SK-N-SH (cell line): ENCODE data around the gene SCARF1. TPM values are rescaled to one million over a fixed set of nuclear protein-coding genes. Genes with fewer than 3 reads are reported as not detected.

ENCODE experiments used
- CTCF ChIA-PET: fragments of 300-600, 350-600 bp; formaldehyde crosslinking; extraction: SDS; loops from one replicate; lab custom pipeline; 2021; lab: Yijun Ruan, JAX
- POLR2A ChIA-PET: fragments of 350-600 bp; sonication (Branson Sonifier 250); formaldehyde crosslinking; extraction: SDS; loops from one replicate; lab custom pipeline; 2020; ENCODE audit warnings: antibody characterized with exemption, inconsistent platforms; lab: Yijun Ruan, JAX
- DNase-seq: peaks from one replicate; pipeline ENCODE4 v3.0.0; 2012
- H2AFZ ChIP-seq: fragments of 200-600 bp; sonication (generic); 2 replicates; pipeline ENCODE4 v1.8.1; 2016; ENCODE audit warnings: antibody characterized with exemption, mild to moderate bottlenecking, low read depth
- H3F3A ChIP-seq: fragments of 200-600 bp; sonication (generic); replicated peaks from 2 replicates; pipeline ENCODE3; 2016; ENCODE audit warnings: antibody characterized with exemption, mild to moderate bottlenecking; ENCODE audit not compliant: insufficient read depth
- H3K27ac ChIP-seq, 2 experiments: fragments of 200-500 bp in 1 of 2; fragments of 200-600 bp in 1 of 2; sonication (Bioruptor generic) in 1 of 2; sonication (generic), shearing (Covaris generic) in 1 of 2; 2 replicates each; pipeline versions ENCODE4 v1.5.1 to v1.6.1; 2014 to 2016; ENCODE audit warnings: low read depth in 2 of 2, inconsistent platforms in 1 of 2, low read length in 1 of 2, mild to moderate bottlenecking in 1 of 2, mixed read lengths in 1 of 2
- H3K27me3 ChIP-seq: fragments of 200-600 bp; sonication (generic), shearing (Covaris generic); 2 replicates; pipeline ENCODE4 v1.6.1; 2016; ENCODE audit warnings: mixed run types; ENCODE audit not compliant: insufficient read depth
- H3K36me3 ChIP-seq, 2 experiments: fragments of 200-500 bp in 1 of 2; fragments of 200-600 bp in 1 of 2; sonication (Bioruptor generic) in 1 of 2; sonication (generic) in 1 of 2; replicated peaks in 1 of 2; 2 replicates each; pipeline versions ENCODE3 to v1.5.1; 2014 to 2016; ENCODE audit warnings: low read length in 1 of 2, mild to moderate bottlenecking in 1 of 2; ENCODE audit not compliant: insufficient read depth in 2 of 2, control insufficient read depth in 1 of 2
- H3K4me1 ChIP-seq, 2 experiments: fragments of 200-500 bp in 1 of 2; fragments of 200-600 bp in 1 of 2; sonication (Bioruptor generic) in 1 of 2; sonication (generic), shearing (Covaris generic) in 1 of 2; 2 replicates each; pipeline versions ENCODE4 v1.5.1 to v1.6.1; 2014 to 2016; ENCODE audit warnings: low read depth in 1 of 2, low read length in 1 of 2, mixed run types in 1 of 2; ENCODE audit not compliant: insufficient read depth in 2 of 2, control insufficient read depth in 1 of 2
- H3K4me2 ChIP-seq: fragments of 200-600 bp; sonication (generic), shearing (Covaris generic); 2 replicates; pipeline ENCODE4 v1.6.1; 2017; ENCODE audit warnings: mixed run types
- H3K4me3 ChIP-seq, 2 experiments: fragments of 200-500 bp in 1 of 2; fragments of 200-600 bp in 1 of 2; sonication (Bioruptor generic) in 1 of 2; sonication (generic), shearing (Covaris generic) in 1 of 2; 2 replicates each; pipeline versions ENCODE4 v1.5.1 to v1.8.1; 2014 to 2016; ENCODE audit warnings: low read depth in 2 of 2, inconsistent platforms in 1 of 2, low read length in 1 of 2, mild to moderate bottlenecking in 1 of 2, mixed read lengths in 1 of 2, moderate library complexity in 1 of 2
- H3K79me2 ChIP-seq: fragments of 200-600 bp; sonication (generic); 2 replicates; pipeline ENCODE4 v1.8.1; 2017; ENCODE audit warnings: mild to moderate bottlenecking; ENCODE audit not compliant: insufficient read depth
- H3K9ac ChIP-seq: fragments of 200-600 bp; sonication (generic); 2 replicates; pipeline ENCODE4 v1.6.1; 2017; ENCODE audit warnings: mixed run types
- H3K9me2 ChIP-seq: fragments of 200-600 bp; sonication (generic); 2 replicates; pipeline ENCODE4 v1.6.1; 2017; ENCODE audit warnings: mixed run types
- H3K9me3 ChIP-seq: fragments of 200-600 bp; sonication (generic); 2 replicates; pipeline ENCODE4 v1.6.1; 2017; ENCODE audit warnings: mixed run types, mild to moderate bottlenecking, moderate library complexity
- H4K20me1 ChIP-seq: fragments of 200-600 bp; sonication (generic); 2 replicates; pipeline ENCODE4 v1.6.1; 2017; ENCODE audit warnings: mild to moderate bottlenecking, mixed run types; ENCODE audit not compliant: insufficient read depth
- CHD2 ChIP-seq: fragments of 150-350 bp; IDR thresholded peaks from 2 replicates; pipeline ENCODE4 v1.6.1; 2018; ENCODE audit warnings: low read length; ENCODE audit not compliant: partially characterized antibody
- FOXJ3 ChIP-seq: sonication (generic); formaldehyde crosslinking; IDR thresholded peaks from 2 replicates; pipeline ENCODE4 v1.5.1; 2020; ENCODE audit warnings: mild to moderate bottlenecking, missing genetic modification reagents
- GATA2 ChIP-seq: sonication (generic); formaldehyde crosslinking; IDR thresholded peaks from 2 replicates; pipeline ENCODE4 v1.5.0; 2020; ENCODE audit warnings: mild to moderate bottlenecking, missing genetic modification reagents
- JUND ChIP-seq: IDR thresholded peaks from 2 replicates; pipeline ENCODE4 v1.4.0; 2012
- MEF2A ChIP-seq: IDR thresholded peaks from 2 replicates; pipeline ENCODE4 v1.4.0; 2012; ENCODE audit warnings: low read depth, borderline replicate concordance
- NFIC ChIP-seq: IDR thresholded peaks from 2 replicates; pipeline ENCODE4 v1.4.0; 2012; ENCODE audit warnings: borderline replicate concordance
- NRF1 ChIP-seq: IDR thresholded peaks from 2 replicates; pipeline ENCODE4 v1.6.1; 2012; ENCODE audit warnings: low read depth, mild to moderate bottlenecking, low read length
- RAD21 ChIP-seq: IDR thresholded peaks from 2 replicates; pipeline ENCODE4 v1.6.1; 2012; ENCODE audit warnings: mild to moderate bottlenecking, low read length
- SMC3 ChIP-seq: IDR thresholded peaks from 2 replicates; pipeline ENCODE4 v1.6.1; 2012; ENCODE audit warnings: low read depth, low read length, improper control_type of control experiment
- TAF1 ChIP-seq: IDR thresholded peaks from 2 replicates; pipeline ENCODE4 v1.6.1; 2012; ENCODE audit warnings: low read depth, mild to moderate bottlenecking, low read length, moderate library complexity, borderline replicate concordance
- TEAD4 ChIP-seq: IDR thresholded peaks from 2 replicates; pipeline ENCODE4 v1.4.0; 2012; ENCODE audit warnings: mild to moderate bottlenecking, borderline replicate concordance; ENCODE audit not compliant: insufficient read depth
- YY1 ChIP-seq: IDR thresholded peaks from 2 replicates; pipeline ENCODE4 v1.4.0; 2012; ENCODE audit warnings: low read depth, mild to moderate bottlenecking
- WGBS: methylation state at CpG from one replicate; pipeline ENCODE4 v1.1.6; 2017; ENCODE audit warnings: low lambda C conversion rate; 5-methylcytosine and 5-hydroxymethylcytosine counted together
- polyA plus RNA-seq, 3 experiments: library from polyadenylated mRNA; depleted of rRNA; stranded (reverse); fragments of >200 nt; gene quantifications; 2 replicates each; pipeline ENCODE4 v1.2.3, GENCODE V29; 2012
- TF ChIP-seq, protein P1 (sequence below): IDR thresholded peaks from 2 replicates; pipeline ENCODE4 v1.4.0; 2012; ENCODE audit warnings: low read depth, borderline replicate concordance
- TF ChIP-seq, protein P2 (sequence below): fragments of 200-600 bp; sonication (generic); IDR thresholded peaks from 2 replicates; pipeline ENCODE4 v1.6.1; 2017; ENCODE audit warnings: antibody characterized with exemption, mild to moderate bottlenecking, moderate library complexity
- TF ChIP-seq, protein P3 (sequence below): IDR thresholded peaks from 2 replicates; pipeline ENCODE4 v1.6.1; 2012; ENCODE audit warnings: mild to moderate bottlenecking, low read depth, low read length, moderate library complexity
- TF ChIP-seq, protein P4 (sequence below): fragments of 150-350 bp; IDR thresholded peaks from 2 replicates; pipeline ENCODE4 v1.6.1; 2016; ENCODE audit warnings: mild to moderate bottlenecking, low read depth, low read length

Gene SCARF1
- polyA plus RNA-seq, 1 of the 3 experiments (the other 2 are of a cell fraction): 0.39 TPM

DNA sequence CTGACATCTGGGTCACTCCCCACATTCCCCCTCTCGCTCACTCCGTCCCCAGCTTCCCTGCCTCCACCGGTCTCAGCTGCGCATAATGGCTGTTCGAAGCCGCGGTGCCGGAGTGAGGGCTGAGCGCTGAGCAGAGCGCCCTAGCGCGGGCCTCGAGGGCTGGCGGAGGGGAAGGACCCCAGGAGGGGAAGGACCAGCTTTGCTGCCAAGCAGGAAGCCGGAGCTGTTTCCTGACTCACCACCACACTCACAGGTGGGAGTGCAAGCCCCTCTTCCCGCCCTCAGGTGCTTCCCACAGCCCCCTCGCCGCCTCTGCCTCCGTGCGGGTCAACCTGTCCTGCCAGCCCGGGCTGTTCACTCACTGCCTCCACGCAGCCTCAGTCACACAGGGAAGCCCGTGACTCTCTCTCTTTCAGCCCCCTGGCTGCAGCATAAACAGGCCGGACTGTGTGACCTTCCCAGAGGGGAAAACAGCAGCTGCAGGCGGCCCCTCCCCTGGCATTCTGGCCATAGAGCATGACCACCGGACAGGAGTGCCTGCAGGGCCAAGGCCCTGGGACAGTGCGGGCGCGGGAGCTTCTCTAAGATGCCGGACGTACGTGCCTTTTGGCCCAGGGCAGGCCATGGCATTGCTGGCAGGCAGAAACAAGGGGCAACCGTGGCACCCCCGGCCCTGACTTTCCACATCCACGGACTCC lies 40.6 kb downstream of the SCARF1 start:
- ChIA-PET CTCF (interaction anchor here (0.8 to 1.7 kb wide), 2 partner anchors 10 to 249 kb away, joined by 3 to 4 read pairs; no protein-coding TSS in a partner anchor), POLR2A (no interaction called here)
- TF ChIP-seq FOXJ3 (CRISPR knock-in tag): no peak
- Histone ChIP-seq H3F3A (no peaks in the 10 kb centered on the region), H3K4me1 (no peaks in the 10 kb centered on the region), H3K27me3 (no peaks in the 10 kb centered on the region), H4K20me1 (no peaks in the 10 kb centered on the region), H2AFZ (no peak overlapping the region), H3K4me2 (no peak overlapping the region), H3K4me3 (no peak overlapping the region), H3K36me3 (no peaks in the 10 kb centered on the region), H3K27ac (no peak overlapping the region), H3K9ac (no peak overlapping the region), H3K79me2 (no peaks in the 10 kb centered on the region), H3K9me3 (no peaks in the 10 kb centered on the region), H3K9me2 (no peaks in the 10 kb centered on the region)
- no peak for DNase-seq
- WGBS: 91% methylated on average over 26 of the region's 35 CpGs

DNA sequence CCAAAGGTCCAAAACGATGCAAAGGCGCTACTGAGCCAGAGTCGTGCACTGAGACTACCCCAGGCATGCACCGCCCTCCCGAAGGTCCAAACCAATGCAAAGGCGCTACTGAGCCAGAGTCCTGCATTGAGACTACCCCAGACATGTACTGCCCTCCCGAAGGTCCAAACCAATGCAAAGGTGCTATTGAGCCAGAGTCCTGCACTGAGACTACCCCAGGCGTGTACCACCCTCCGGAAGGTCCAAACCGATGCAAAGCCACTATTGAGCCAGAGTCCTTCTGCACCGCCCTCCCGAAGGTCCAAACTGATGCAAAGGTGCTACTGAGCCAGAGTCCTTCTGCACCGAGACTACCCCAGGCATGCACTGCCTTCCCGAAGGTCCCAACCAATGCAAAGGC lies 44.0 kb downstream of the SCARF1 start:
- ChIA-PET CTCF (no interaction called here), POLR2A (no interaction called here)
- Histone ChIP-seq H4K20me1 (no peaks in the 10 kb centered on the region), H3K9me2 (no peaks in the 10 kb centered on the region), H3K4me1 (no peaks in the 10 kb centered on the region), H3K9me3 (no peaks in the 10 kb centered on the region), H3K9ac (no peak overlapping the region), H3K79me2 (no peaks in the 10 kb centered on the region), H3K27me3 (no peaks in the 10 kb centered on the region), H3F3A (no peaks in the 10 kb centered on the region), H3K4me3 (no peak overlapping the region), H3K36me3 (no peaks in the 10 kb centered on the region), H3K27ac (no peak overlapping the region), H2AFZ (no peak overlapping the region), H3K4me2 (no peak overlapping the region)
- TF ChIP-seq GATA2 (CRISPR knock-in tag): no peak
- TF ChIP-seq, protein P1, sequence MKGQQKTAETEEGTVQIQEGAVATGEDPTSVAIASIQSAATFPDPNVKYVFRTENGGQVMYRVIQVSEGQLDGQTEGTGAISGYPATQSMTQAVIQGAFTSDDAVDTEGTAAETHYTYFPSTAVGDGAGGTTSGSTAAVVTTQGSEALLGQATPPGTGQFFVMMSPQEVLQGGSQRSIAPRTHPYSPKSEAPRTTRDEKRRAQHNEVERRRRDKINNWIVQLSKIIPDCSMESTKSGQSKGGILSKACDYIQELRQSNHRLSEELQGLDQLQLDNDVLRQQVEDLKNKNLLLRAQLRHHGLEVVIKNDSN: no peak
- no peak for TF ChIP-seq YY1
- no peak for TF ChIP-seq MEF2A
- no peak for TF ChIP-seq SMC3
- TF ChIP-seq RAD21: no peak
- no peak for TF ChIP-seq JUND
- TF ChIP-seq FOXJ3 (CRISPR knock-in tag): no peak
- TF ChIP-seq TEAD4: no peak
- no peak for TF ChIP-seq NFIC
- TF ChIP-seq, protein P2, sequence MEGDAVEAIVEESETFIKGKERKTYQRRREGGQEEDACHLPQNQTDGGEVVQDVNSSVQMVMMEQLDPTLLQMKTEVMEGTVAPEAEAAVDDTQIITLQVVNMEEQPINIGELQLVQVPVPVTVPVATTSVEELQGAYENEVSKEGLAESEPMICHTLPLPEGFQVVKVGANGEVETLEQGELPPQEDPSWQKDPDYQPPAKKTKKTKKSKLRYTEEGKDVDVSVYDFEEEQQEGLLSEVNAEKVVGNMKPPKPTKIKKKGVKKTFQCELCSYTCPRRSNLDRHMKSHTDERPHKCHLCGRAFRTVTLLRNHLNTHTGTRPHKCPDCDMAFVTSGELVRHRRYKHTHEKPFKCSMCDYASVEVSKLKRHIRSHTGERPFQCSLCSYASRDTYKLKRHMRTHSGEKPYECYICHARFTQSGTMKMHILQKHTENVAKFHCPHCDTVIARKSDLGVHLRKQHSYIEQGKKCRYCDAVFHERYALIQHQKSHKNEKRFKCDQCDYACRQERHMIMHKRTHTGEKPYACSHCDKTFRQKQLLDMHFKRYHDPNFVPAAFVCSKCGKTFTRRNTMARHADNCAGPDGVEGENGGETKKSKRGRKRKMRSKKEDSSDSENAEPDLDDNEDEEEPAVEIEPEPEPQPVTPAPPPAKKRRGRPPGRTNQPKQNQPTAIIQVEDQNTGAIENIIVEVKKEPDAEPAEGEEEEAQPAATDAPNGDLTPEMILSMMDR: no peak
- no peak for TF ChIP-seq TAF1
- no peak for TF ChIP-seq CHD2
- TF ChIP-seq, protein P3, sequence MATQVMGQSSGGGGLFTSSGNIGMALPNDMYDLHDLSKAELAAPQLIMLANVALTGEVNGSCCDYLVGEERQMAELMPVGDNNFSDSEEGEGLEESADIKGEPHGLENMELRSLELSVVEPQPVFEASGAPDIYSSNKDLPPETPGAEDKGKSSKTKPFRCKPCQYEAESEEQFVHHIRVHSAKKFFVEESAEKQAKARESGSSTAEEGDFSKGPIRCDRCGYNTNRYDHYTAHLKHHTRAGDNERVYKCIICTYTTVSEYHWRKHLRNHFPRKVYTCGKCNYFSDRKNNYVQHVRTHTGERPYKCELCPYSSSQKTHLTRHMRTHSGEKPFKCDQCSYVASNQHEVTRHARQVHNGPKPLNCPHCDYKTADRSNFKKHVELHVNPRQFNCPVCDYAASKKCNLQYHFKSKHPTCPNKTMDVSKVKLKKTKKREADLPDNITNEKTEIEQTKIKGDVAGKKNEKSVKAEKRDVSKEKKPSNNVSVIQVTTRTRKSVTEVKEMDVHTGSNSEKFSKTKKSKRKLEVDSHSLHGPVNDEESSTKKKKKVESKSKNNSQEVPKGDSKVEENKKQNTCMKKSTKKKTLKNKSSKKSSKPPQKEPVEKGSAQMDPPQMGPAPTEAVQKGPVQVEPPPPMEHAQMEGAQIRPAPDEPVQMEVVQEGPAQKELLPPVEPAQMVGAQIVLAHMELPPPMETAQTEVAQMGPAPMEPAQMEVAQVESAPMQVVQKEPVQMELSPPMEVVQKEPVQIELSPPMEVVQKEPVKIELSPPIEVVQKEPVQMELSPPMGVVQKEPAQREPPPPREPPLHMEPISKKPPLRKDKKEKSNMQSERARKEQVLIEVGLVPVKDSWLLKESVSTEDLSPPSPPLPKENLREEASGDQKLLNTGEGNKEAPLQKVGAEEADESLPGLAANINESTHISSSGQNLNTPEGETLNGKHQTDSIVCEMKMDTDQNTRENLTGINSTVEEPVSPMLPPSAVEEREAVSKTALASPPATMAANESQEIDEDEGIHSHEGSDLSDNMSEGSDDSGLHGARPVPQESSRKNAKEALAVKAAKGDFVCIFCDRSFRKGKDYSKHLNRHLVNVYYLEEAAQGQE: no peak
- TF ChIP-seq NRF1: no peak
- TF ChIP-seq, protein P4, sequence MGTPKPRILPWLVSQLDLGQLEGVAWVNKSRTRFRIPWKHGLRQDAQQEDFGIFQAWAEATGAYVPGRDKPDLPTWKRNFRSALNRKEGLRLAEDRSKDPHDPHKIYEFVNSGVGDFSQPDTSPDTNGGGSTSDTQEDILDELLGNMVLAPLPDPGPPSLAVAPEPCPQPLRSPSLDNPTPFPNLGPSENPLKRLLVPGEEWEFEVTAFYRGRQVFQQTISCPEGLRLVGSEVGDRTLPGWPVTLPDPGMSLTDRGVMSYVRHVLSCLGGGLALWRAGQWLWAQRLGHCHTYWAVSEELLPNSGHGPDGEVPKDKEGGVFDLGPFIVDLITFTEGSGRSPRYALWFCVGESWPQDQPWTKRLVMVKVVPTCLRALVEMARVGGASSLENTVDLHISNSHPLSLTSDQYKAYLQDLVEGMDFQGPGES: no peak
- no peak for DNase-seq
- 87% methylated on average over 3 of the region's 14 CpGs for WGBS
